B cell (primary cell): Measurements from ENCODE around the gene CCDC80. TPM values are rescaled to one million over a fixed set of nuclear protein-coding genes. Genes with fewer than 3 reads are reported as not detected.

Source experiments
- ATAC-seq: fragments of 200-7000 bp; cut with Tn5 transposase; one replicate; pipeline ENCODE4 v1.10.0; 2021; ENCODE audit warnings: low read depth, mild to moderate bottlenecking, moderate number of reproducible peaks, moderate library complexity
- CTCF ChIA-PET: fragments of 350-600 bp; sonication (Branson Sonifier 250); formaldehyde crosslinking; loops from one replicate; lab custom pipeline; 2021; ENCODE audit warnings: antibody characterized with exemption, inconsistent platforms; lab: Charles Lee
- POLR2A ChIA-PET: fragments of 350-600 bp; sonication (Branson Sonifier 250); formaldehyde crosslinking; loops from one replicate; lab custom pipeline; 2021; ENCODE audit warnings: antibody characterized with exemption; lab: Charles Lee
- DNase-seq: peaks from one replicate; pipeline ENCODE4 v3.0.0; 2013
- H2AFZ ChIP-seq: 2 replicates; pipeline ENCODE4 v1.6.1; 2012; ENCODE audit warnings: mild to moderate bottlenecking, low read depth, low read length; ENCODE audit not compliant: insufficient read depth, poor library complexity, severe bottlenecking
- H3K27ac ChIP-seq, 2 donors: 1 replicate in 1 of 2; 2 replicates in 1 of 2; pipeline ENCODE4 v1.5.1; 2012 to 2013; ENCODE audit warnings: low read length in 2 of 2, mild to moderate bottlenecking in 2 of 2, moderate library complexity in 1 of 2
- H3K27me3 ChIP-seq, 4 experiments: fragments of 200-600 bp in 1 of 4; sonication (generic) in 1 of 4; replicated peaks in 1 of 4; 1 replicate in 2 of 4; 2 replicates in 2 of 4; pipeline versions ENCODE4 v1.6.1 to v1.7.0; 2013 to 2016; ENCODE audit warnings: low read length in 3 of 4, mild to moderate bottlenecking in 2 of 4, mixed read lengths in 1 of 4, moderate library complexity in 1 of 4; ENCODE audit not compliant: insufficient read depth in 4 of 4, control insufficient read depth in 3 of 4; ENCODE audit errors: control extremely low read depth in 1 of 4
- H3K36me3 ChIP-seq, 2 experiments: replicated peaks in 1 of 2; 1 replicate in 1 of 2; 2 replicates in 1 of 2; pipeline versions ENCODE4 v1.6.1 to v1.7.1; 2013; ENCODE audit warnings: low read length in 1 of 2; ENCODE audit not compliant: insufficient read depth in 2 of 2, control insufficient read depth in 1 of 2; ENCODE audit errors: control extremely low read depth in 1 of 2, extremely low read depth in 1 of 2
- H3K4me1 ChIP-seq, 2 donors: fragments of 200-600 bp in 1 of 2; sonication (generic) in 1 of 2; 1 replicate in 1 of 2; 2 replicates in 1 of 2; pipeline versions ENCODE4 v1.5.1 to v1.6.1; 2013 to 2017; ENCODE audit warnings: low read length in 2 of 2; ENCODE audit not compliant: control insufficient read depth in 2 of 2, insufficient read depth in 2 of 2
- H3K4me2 ChIP-seq: replicated peaks from 2 replicates; pipeline ENCODE3; 2012; ENCODE audit warnings: mild to moderate bottlenecking, low read depth, low read length; ENCODE audit not compliant: poor library complexity, severe bottlenecking
- H3K4me3 ChIP-seq, 5 experiments: fragments of 200-600 bp in 1 of 5; sonication (generic) in 1 of 5; 1 replicate in 3 of 5; 2 replicates in 2 of 5; pipeline versions ENCODE4 v1.5.1 to v1.7.0; 2011 to 2016; ENCODE audit warnings: low read length in 4 of 5, mild to moderate bottlenecking in 4 of 5, low read depth in 2 of 5, control low read depth in 1 of 5, moderate library complexity in 1 of 5; ENCODE audit not compliant: insufficient read depth in 1 of 5; ENCODE audit errors: control extremely low read depth in 1 of 5, extremely low read depth in 1 of 5
- H3K79me2 ChIP-seq: fragments of 200-600 bp; sonication (generic); one replicate; pipeline ENCODE4 v1.6.0; 2016; ENCODE audit warnings: low read length; ENCODE audit not compliant: control insufficient read depth, insufficient read depth
- H3K9ac ChIP-seq: fragments of 200-600 bp; sonication (generic); 2 replicates; pipeline ENCODE4 v1.6.1; 2017; ENCODE audit warnings: mild to moderate bottlenecking, low read length, moderate library complexity
- H3K9me3 ChIP-seq, 3 donors: one replicate each; pipeline versions ENCODE4 v1.6.1 to v1.7.1; 2013; ENCODE audit warnings: low read length in 2 of 3; ENCODE audit not compliant: control insufficient read depth in 2 of 3, insufficient read depth in 1 of 3; ENCODE audit errors: control extremely low read depth in 1 of 3
- H4K20me1 ChIP-seq: 2 replicates; pipeline ENCODE4 v1.6.0; 2012; ENCODE audit warnings: mild to moderate bottlenecking, low read length; ENCODE audit not compliant: insufficient read depth, control insufficient read depth, poor library complexity, severe bottlenecking
- H3K27ac Mint-ChIP-seq: one replicate; pipeline ENCODE4 v1.8.0; 2021; ENCODE audit warnings: mixed read lengths
- H3K27me3 Mint-ChIP-seq: one replicate; pipeline ENCODE4 v1.8.0; 2021; ENCODE audit warnings: mixed read lengths
- H3K4me1 Mint-ChIP-seq: one replicate; pipeline ENCODE4 v1.8.0; 2021; ENCODE audit warnings: mixed read lengths
- H3K4me3 Mint-ChIP-seq: one replicate; pipeline ENCODE4 v1.8.0; 2021; ENCODE audit warnings: mixed read lengths
- H3K9me3 Mint-ChIP-seq: one replicate; pipeline ENCODE4 v1.8.0; 2022; ENCODE audit warnings: mixed read lengths; ENCODE audit not compliant: insufficient read depth
- CTCF ChIP-seq: fragments of 200-600 bp; IDR thresholded peaks from one replicate; pipeline ENCODE4 v1.8.0; 2022; ENCODE audit warnings: antibody characterized with exemption, mild to moderate bottlenecking
- EZH2 ChIP-seq: IDR thresholded peaks from 2 replicates; pipeline ENCODE4 v1.6.1; 2012; ENCODE audit warnings: borderline replicate concordance, low read depth, mild to moderate bottlenecking, moderate library complexity, low read length; ENCODE audit not compliant: insufficient read depth, poor library complexity, severe bottlenecking
- WGBS: methylation state at CpG from one replicate; pipeline ENCODE4 v1.1.5; 2013; ENCODE audit warnings: missing lambda C conversion rate; ENCODE audit not compliant: insufficient coverage; 5-methylcytosine and 5-hydroxymethylcytosine counted together
- intact Hi-C: fragments of 100-400 bp; cut with micrococcal nuclease; formaldehyde crosslinking; loops from one replicate; pipeline ENCODE4 v1.10.0; 2022
- polyA plus RNA-seq: library from polyadenylated mRNA; depleted of rRNA; stranded (reverse); fragments of >200 nt; gene quantifications from 2 replicates; pipeline ENCODE4 v1.2.3, GENCODE V29; 2012
- total RNA-seq, 2 donors: library from RNA; stranded (reverse); fragments of 120-200 nt in 1 of 2; gene quantifications; 1 replicate in 1 of 2; 2 replicates in 1 of 2; pipeline versions ENCODE4 v1.2.3 to v1.2.4, GENCODE V29; 2013 to 2022

The CCDC80 gene
- total and polyA plus RNA-seq, 2 donors (not counting 1 experiment from before 2014, with no cell fraction given), result under 0.01 TPM; not detected in 1

- peaks cover 13% of the 10 kb centered on the region for H3K4me1 Mint-ChIP-seq
- no peaks in the 10 kb centered on the region for H3K9me3 ChIP-seq
- WGBS, result 8% methylated on average over 1 of the region's 3 CpGs
- intact Hi-C loops, result loop anchor here (2.0 to 10.0 kb wide), 2 partner anchors 16 to 296 kb away; partner anchors contain the start of gene SLC35A5
- ChIA-PET CTCF (interaction anchor here (0.8 to 1.7 kb wide), 5 partner anchors 10 to 468 kb away, joined by 3 to 6 read pairs (median 4); partner anchors contain the start of genes ATG3 and SLC35A5), POLR2A (no interaction called here)
- no peak overlapping the region for H3K4me3 ChIP-seq
- TF ChIP-seq EZH2, result no peak
- TF ChIP-seq CTCF, result no peak
- no peak overlapping the region for H3K9ac ChIP-seq
- DNase-seq (peak; percentile 79), ATAC-seq (peak; percentile 88)
- peaks cover 4 to 34% of the 10 kb centered on the region in 2 experiments for H3K36me3 ChIP-seq
- H3K9me3 Mint-ChIP-seq, result no peaks in the 10 kb centered on the region
- peak overlapping the region; percentile 73 for H3K27ac Mint-ChIP-seq
- peak overlapping the region; percentile 11 for H3K4me3 Mint-ChIP-seq
- no peaks in the 10 kb centered on the region for H3K27me3 ChIP-seq
- H3K79me2 ChIP-seq, result no peaks in the 10 kb centered on the region
- no peaks in the 10 kb centered on the region for H4K20me1 ChIP-seq
- no peaks in the 10 kb centered on the region for H3K27me3 Mint-ChIP-seq
- peaks cover 15 to 19% of the 10 kb centered on the region in 2 donors for H3K4me1 ChIP-seq
- no peak overlapping the region for H2AFZ ChIP-seq
- peak overlapping the region; percentile 80 to 84 for H3K27ac ChIP-seq
- H3K4me2 ChIP-seq, result peak overlapping the region; percentile 10
Measured at GRCh38 chr3:112579232-112579631, 61.7 kb downstream of the CCDC80 start.

GRCh38 chr3:112572701-112573100 lies 68.2 kb downstream of the CCDC80 start:
- H4K20me1 ChIP-seq, result no peaks in the 10 kb centered on the region
- TF ChIP-seq EZH2, result no peak
- no peak for TF ChIP-seq CTCF
- Mint-ChIP-seq H3K9me3 (no peaks in the 10 kb centered on the region), H3K4me3 (no peak overlapping the region), H3K4me1 (peaks cover 8% of the 10 kb centered on the region), H3K27me3 (no peaks in the 10 kb centered on the region), H3K27ac (no peak overlapping the region)
- intact Hi-C loops, result loop anchor here (10.0 kb wide), 1 partner anchor 302 kb away; no protein-coding TSS in a partner anchor
- ChIA-PET POLR2A (interaction anchor here (0.6 kb wide), 1 partner anchor 850 kb away, joined by 5 read pairs; no protein-coding TSS in a partner anchor), CTCF (interaction anchor here (2.6 kb wide), 1 partner anchor 9 kb away, joined by 10 read pairs; no protein-coding TSS in a partner anchor)
- H3K36me3 ChIP-seq, result peaks cover 19 to 58% of the 10 kb centered on the region in 2 experiments
- H3K79me2 ChIP-seq, result no peaks in the 10 kb centered on the region
- no peak overlapping the region for H2AFZ ChIP-seq
- no peak for ATAC-seq
- H3K27me3 ChIP-seq, result no peaks in the 10 kb centered on the region
- H3K4me1 ChIP-seq, result peaks cover 3 to 5% of the 10 kb centered on the region in 2 donors
- no peak overlapping the region for H3K27ac ChIP-seq
- DNase-seq, result no peak
- H3K4me3 ChIP-seq, result no peak overlapping the region
- no peaks in the 10 kb centered on the region for H3K9me3 ChIP-seq
- no peak overlapping the region for H3K9ac ChIP-seq
- 100% methylated on average over 1 of the region's 1 CpG for WGBS
- H3K4me2 ChIP-seq, result no peak overlapping the region
